ENCODE measurements around the gene CD300LG. TPM values are rescaled to one million over a fixed set of nuclear protein-coding genes. Genes with fewer than 3 reads are reported as not detected.

Gene CD300LG
- total and polyA plus RNA-seq, 7 donors = 5.4 to 21.7 (median 10.9) TPM

DNA sequence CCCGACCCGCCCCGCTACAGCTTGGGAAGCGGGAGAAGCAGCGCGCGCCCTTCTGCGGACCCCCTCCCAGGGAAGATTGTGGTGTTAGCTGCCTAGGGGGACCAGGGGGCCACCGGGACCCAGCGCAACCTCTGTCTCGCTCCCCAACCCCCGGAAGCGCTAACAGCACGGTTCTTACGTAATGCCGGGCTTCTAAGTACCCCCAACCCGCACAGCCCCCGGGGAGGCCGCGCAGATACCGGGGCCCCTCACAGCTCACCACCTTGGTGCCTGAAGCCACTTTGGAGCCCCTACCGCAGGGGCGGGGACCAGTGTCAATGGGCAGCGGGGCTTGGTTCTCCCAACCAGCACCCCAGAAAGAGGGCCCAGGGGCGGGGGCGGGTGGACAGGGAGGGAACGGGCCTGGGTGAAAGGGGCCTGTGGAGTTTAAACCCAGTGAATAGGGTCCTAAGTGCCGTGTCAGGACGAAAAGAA lies 60.0 kb downstream of the CD300LG start:
- TF ChIP-seq, protein P1, sequence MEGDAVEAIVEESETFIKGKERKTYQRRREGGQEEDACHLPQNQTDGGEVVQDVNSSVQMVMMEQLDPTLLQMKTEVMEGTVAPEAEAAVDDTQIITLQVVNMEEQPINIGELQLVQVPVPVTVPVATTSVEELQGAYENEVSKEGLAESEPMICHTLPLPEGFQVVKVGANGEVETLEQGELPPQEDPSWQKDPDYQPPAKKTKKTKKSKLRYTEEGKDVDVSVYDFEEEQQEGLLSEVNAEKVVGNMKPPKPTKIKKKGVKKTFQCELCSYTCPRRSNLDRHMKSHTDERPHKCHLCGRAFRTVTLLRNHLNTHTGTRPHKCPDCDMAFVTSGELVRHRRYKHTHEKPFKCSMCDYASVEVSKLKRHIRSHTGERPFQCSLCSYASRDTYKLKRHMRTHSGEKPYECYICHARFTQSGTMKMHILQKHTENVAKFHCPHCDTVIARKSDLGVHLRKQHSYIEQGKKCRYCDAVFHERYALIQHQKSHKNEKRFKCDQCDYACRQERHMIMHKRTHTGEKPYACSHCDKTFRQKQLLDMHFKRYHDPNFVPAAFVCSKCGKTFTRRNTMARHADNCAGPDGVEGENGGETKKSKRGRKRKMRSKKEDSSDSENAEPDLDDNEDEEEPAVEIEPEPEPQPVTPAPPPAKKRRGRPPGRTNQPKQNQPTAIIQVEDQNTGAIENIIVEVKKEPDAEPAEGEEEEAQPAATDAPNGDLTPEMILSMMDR (IDR thresholded peaks at IDR 0.05) = no peak
- Histone ChIP-seq H3K4me3 (peak overlapping the region; percentile 68), H3K27me3 (ENCODE audit: insufficient read depth in 3 of 3, low read length in 2 of 3) (peaks cover 0 to 55% (median 5%) of the 10 kb centered on the region in 3 donors), H3K36me3 (ENCODE audit: insufficient read depth in 1 of 2, low read depth in 1 of 2) (no peaks in the 10 kb centered on the region), H3K27ac (peak overlapping the region; percentile 25), H3K9me3 (no peaks in the 10 kb centered on the region), H3K4me1 (peaks cover 15% of the 10 kb centered on the region)
- intact Hi-C loops (cut with DNase I) = no loop called here
- no peak for DNase-seq
- ATAC-seq = peak in 2 of 4 donors; percentile 2 to 18
- 0 to 1% (median 1%) methylated on average over 23 to 29 of the region's 29 CpGs for WGBS, 3 donors

DNA sequence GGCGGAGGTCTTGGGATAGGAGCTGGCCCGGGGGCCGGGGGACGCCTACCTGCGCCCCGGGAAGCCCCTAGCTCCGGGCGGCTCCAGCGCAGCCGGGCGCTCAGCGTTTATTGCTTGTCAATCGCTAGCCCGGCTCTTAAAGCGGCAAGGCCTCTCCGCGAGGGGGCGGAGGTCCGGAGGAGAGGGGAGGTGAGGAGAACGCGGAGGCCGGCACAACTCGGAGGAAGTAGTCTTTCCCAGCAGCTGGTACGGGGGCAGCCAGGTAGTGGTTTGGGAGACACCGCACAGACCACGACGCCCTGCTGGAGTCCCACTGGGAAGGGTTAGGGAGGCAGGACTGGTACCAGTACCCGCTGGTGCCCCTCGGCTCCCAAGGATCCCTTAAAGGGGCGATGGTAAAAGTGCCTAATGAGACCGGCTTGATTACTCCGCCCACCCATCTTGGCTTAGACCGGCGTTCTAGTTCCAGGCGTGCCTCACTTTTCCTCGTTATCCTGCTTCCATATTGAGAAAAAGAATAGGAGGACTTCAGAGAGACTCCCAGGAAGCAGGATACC lies 60.5 kb downstream of the CD300LG start, which contains the start of gene MPP2:
Gene MPP2, minus strand, starts transcription at position 112 of the 557 bp plus-strand sequence. CDS start 3,076 bp downstream, outside the sequence.
- H3K27ac ChIP-seq = peak within 1 kb of the TSS; percentile 25
- peaks cover 0 to 55% (median 5%) of the 10 kb centered on the region in 3 donors for H3K27me3 ChIP-seq (ENCODE audit: insufficient read depth in 3 of 3, low read length in 2 of 3)
- TF ChIP-seq, protein P1 (IDR thresholded peaks at IDR 0.05) = peak; percentile 18
- no peaks in the 10 kb centered on the region for H3K36me3 ChIP-seq (ENCODE audit: insufficient read depth in 1 of 2, low read depth in 1 of 2)
- H3K4me1 ChIP-seq = peaks cover 15% of the 10 kb centered on the region
- DNase-seq = peak; percentile 58 to 74
- WGBS, 3 donors = 3 to 6% (median 3%) methylated on average over 31 to 36 of the region's 36 CpGs
- peak within 1 kb of the TSS; percentile 68 for H3K4me3 ChIP-seq
- ATAC-seq = peak; percentile 45 to 74 (median 49)
- H3K9me3 ChIP-seq = no peaks in the 10 kb centered on the region
- intact Hi-C loops (cut with DNase I) = no loop called here

DNA sequence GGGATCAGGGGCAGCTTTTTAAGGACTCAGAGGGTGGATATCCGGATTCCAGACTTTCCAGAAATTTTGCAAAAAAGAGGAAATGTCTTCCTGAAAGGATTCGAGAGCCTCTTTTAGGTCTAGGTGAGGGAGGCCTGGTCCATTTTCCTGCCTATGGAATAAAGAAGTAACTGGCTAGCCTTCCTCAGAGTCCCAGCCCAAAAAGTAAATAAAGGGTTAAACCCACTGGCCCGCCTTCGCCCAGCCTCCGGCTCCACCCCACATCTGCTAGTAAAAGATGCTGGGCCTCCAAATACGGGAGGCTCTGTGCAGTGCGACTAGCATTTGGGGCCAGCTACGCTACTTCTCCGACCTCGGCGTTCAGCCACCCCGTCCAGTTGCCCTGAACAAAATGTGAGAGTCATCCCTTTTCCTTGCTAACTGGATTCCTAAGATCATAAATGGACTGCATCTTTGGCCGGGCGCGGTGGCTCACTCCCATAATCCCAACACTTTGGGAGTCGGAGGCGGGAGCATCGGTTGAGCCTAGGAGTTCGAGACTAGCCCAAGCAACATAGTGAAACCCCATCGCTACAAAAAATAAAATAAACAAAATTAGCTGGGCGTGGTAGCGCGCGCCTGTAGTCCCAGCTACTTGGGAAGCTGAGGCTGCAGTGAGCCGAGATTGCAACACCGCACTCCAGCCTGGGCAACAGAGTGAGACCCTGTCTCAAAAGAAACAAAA lies 61.2 kb downstream of the CD300LG start:
- intact Hi-C loops (cut with DNase I) = no loop called here
- H3K36me3 ChIP-seq (ENCODE audit: insufficient read depth in 1 of 2, low read depth in 1 of 2) = no peaks in the 10 kb centered on the region
- peaks cover 15% of the 10 kb centered on the region for H3K4me1 ChIP-seq
- peak; percentile 62 to 72 for DNase-seq
- TF ChIP-seq, protein P1 (IDR thresholded peaks at IDR 0.05) = no peak
- no peaks in the 10 kb centered on the region for H3K9me3 ChIP-seq
- H3K27me3 ChIP-seq (ENCODE audit: insufficient read depth in 3 of 3, low read length in 2 of 3) = peaks cover 0 to 55% (median 5%) of the 10 kb centered on the region in 3 donors
- peak; percentile 27 to 56 (median 42) for ATAC-seq
- H3K27ac ChIP-seq = peak overlapping the region; percentile 25
- peak overlapping the region; percentile 68 for H3K4me3 ChIP-seq
- 29 to 38% (median 30%) methylated on average over 26 of the region's 26 CpGs for WGBS, 3 donors

DNA sequence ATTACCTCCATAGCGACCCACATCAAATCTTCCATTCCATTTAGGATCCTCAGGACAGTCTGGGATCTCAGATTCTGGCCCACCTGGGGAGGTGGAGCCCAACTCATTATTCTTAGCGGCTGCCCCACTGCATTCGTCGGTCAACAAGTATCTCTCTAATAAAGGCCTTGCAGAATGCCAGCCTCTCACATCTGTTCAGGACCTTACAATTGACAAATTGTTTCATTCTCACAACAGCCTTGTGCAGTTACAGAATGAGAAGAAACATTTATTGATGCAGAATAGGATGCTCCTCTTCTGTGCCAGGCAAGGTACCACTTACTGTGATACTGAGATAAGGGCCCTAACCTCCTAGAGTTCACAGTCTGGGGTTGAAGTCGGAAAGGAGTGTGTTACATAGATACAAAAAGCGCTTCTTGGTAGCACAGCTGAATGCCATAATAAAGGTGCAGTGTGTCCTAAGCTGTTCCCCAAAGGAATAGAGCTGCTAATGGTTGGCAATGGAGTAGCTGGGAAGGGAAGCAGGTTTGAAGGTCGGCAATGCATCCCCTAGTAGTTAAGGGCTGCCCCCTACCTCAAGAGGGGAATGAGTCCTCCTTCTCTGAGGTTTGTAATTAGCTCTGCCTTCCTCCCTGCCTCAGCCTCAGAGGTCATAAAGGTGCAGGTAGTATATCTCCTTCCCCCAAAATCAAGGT lies 62.7 kb downstream of the CD300LG start:
- WGBS, 3 donors = 61 to 64% (median 62%) methylated on average over 7 of the region's 7 CpGs
- Histone ChIP-seq H3K27me3 (ENCODE audit: insufficient read depth in 3 of 3, low read length in 2 of 3) (peaks cover 0 to 42% (median 5%) of the 10 kb centered on the region in 3 donors), H3K4me1 (peaks cover 15% of the 10 kb centered on the region), H3K9me3 (no peaks in the 10 kb centered on the region), H3K36me3 (ENCODE audit: insufficient read depth in 1 of 2, low read depth in 1 of 2) (no peaks in the 10 kb centered on the region), H3K4me3 (no peak overlapping the region), H3K27ac (no peak overlapping the region)
- TF ChIP-seq, protein P1 (IDR thresholded peaks at IDR 0.05) = no peak
- intact Hi-C loops (cut with DNase I) = no loop called here
- ATAC-seq (no peak), DNase-seq (no peak)

Data from psoas muscle (tissue), 8 donors.